GM12865 (cell line): Measurements from ENCODE around the gene IGF2.

ENCODE experiments used
- DNase-seq: peaks from one replicate; pipeline ENCODE4 v3.0.0; 2010; ENCODE audit warnings: low read depth
- H3K4me3 ChIP-seq: 2 replicates; pipeline ENCODE4 v1.5.1; 2011; ENCODE audit warnings: mild to moderate bottlenecking, low read depth, low read length, control low read depth
- TF ChIP-seq, protein P1 (sequence below): IDR thresholded peaks from 2 replicates; pipeline ENCODE4 v1.5.1; 2011; ENCODE audit warnings: low read length, control low read depth, low read depth, inconsistent platforms; ENCODE audit not compliant: insufficient read depth; ENCODE audit errors: missing control alignments

IGF2 gene

DNA sequence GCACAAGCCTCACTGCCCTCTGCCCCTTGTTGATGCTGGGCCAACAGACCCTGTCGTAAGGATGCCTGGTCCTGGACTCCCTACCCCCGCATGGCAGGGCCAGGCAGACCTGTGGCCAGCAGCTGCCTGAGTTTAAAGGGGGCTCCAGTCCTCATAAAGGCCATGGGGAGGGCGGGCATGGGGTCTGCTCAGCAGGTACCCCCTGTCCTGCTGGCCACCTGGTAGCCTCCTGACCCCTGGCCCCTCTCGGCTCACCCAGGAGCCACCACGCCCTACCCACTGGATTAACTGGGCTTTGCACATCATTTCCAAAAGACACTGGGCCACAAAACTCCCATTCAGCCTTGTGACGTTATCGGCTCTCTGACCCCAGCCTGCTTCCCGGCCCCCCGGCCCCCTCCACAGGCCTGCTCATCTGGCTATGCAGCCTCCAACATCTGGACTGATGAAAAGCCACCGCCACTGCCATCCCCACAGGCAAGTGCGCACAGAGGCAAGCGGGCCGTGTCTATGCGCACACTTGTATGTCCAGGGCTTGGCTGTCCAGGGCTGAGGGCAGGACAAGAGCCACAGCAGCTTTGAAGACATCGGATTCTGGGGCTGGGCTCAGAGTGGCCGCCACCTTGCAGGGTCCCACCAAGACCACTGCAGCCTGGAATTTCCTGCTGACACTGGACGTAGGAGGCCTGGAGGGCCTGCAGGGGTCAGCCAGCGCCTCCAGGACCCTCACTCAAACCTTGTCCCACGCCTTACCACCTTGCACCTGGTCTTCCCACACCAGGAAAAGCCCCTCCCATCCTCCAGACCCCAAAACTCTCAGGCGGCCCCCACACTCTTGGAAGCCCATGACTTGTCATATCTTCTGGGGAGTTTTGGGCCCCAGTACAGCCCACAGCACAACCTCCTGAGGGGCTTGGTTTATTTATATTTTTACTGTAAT lies 48.7 kb downstream of the IGF2 start:
- TF ChIP-seq, protein P1, sequence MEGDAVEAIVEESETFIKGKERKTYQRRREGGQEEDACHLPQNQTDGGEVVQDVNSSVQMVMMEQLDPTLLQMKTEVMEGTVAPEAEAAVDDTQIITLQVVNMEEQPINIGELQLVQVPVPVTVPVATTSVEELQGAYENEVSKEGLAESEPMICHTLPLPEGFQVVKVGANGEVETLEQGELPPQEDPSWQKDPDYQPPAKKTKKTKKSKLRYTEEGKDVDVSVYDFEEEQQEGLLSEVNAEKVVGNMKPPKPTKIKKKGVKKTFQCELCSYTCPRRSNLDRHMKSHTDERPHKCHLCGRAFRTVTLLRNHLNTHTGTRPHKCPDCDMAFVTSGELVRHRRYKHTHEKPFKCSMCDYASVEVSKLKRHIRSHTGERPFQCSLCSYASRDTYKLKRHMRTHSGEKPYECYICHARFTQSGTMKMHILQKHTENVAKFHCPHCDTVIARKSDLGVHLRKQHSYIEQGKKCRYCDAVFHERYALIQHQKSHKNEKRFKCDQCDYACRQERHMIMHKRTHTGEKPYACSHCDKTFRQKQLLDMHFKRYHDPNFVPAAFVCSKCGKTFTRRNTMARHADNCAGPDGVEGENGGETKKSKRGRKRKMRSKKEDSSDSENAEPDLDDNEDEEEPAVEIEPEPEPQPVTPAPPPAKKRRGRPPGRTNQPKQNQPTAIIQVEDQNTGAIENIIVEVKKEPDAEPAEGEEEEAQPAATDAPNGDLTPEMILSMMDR, result no peak
- DNase-seq, result no peak
- no peak overlapping the region for H3K4me3 ChIP-seq

DNA sequence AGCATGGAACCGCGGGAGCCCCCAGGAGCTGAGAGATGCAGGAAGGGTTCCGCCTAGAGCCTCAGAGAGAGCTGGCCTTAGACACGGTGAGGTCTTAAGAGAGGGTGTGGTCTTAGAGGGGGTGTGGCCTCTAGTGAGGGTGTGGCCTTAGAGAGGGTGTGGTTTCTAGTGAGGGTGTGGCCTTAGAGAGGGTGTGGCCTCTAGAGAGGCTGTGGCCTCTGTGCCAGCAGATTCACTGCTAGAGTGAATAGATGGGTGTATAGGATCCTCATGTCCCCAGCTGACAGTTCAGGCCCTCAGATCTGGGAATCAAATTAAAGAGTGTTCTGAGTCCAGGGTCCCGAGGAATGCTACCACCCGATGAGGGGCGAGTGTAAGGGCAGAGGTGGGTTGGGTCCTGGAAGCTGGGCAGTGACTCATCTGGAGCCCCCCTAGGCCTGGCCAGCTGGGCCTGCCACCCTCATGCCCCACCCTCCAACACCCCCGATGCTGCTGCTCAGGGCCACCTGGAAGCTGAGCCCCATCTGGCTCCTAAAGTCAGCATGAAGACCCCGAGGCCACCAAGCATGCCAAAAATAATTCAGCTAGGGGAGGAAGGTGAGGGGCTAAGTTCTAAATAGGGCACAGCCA lies 49.5 kb downstream of the IGF2 start:
- TF ChIP-seq, protein P1, result no peak
- DNase-seq, result peak; percentile 50
- no peak overlapping the region for H3K4me3 ChIP-seq

DNA sequence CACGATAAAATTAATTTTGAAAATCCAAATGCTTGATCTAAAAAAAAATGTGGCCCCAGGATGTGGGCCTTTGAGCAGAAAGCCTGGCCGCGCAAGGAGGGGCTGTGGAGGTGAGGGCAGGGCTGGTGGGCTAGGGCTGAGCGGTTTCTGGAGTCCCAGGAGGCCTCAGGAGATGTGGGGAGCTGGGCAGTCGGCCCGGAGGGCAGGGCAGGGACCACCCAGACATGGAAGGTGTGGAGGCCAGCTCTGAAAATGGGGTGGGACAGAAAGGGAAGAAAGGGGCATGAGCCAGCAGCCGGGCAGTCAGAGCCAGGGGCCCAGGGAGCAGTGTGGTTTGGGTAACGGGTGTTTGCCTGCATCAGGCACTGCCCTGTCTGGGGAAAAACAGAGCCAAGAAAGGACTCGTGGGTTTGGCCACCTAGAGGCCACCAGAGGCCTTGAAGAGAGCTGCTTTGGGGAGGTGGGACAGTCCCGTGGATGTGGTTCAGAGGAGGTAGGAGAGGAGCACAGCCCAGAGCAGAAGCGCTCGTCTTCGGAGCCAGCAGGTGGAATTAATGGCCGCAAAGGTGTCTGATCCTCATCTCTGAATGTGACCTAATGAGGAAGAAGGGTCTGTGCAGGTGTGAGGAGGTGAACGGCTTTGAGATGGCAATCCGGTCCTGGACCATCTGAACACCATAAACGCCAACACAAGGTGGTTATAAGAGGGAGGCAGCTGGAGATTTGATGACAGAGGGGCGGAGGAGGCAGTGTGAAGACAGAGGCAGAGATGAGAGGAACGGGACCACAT lies 50.2 kb downstream of the IGF2 start:
- H3K4me3 ChIP-seq, result no peak overlapping the region
- DNase-seq, result no peak
- TF ChIP-seq, protein P1, result no peak

DNA sequence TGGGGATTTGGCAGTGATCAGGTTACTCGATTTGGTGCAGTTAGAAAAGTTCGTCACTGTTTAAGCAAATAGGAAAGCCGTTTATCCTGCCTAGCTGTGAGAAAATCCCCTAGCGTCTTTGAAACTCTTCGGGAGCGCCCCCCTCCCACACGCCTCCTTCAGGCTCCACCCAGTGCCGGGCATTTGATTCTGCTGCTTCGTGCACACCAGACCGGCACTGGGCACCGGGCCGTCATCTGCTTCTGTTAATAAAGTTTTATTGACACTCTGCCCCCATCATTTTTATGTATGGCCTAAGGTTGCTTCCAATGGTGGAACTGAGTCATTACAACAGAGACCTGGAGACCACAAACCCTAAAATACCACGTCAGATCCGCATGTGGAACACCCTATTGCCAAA lies 50.9 kb downstream of the IGF2 start:
- no peak for DNase-seq
- TF ChIP-seq, protein P1, result no peak
- H3K4me3 ChIP-seq, result no peak overlapping the region

DNA sequence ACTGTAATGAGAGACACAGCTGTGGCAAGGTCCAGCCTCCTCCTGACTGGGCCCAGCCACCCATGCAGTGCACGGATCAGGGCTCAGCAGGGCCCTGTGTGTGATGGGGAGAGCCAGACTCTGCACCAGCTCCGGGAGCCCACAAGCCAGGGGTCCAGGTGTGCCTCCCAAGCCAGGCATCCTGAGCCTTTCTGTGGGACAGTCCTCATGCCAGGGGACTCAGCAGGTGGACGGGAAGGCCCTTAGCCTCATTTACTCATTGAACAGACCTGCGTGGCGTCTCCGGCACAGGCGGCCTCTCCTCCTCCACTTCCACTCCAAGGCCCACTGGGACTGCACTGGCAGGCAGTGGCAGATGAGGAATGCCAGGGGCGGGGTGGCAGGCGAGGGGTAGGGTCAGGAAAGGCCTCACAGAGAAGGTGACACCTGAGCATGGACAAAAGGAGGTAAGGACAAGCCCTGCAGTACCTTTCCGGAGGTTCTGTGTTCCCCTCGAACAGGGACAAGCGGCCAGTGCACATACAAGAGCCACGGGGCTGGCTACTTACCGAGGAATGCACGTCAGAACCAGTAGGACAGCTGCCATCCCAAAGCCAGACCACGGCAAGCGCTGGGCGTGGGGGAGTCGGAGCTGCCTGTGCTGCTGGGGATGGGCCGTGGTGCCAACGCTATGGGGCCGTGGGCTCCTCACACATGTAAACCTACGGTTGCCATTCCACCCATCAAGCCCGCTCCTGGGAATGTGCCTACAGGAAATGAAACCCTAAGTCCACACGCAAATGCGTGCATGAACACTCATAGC lies 52.7 kb downstream of the IGF2 start:
- DNase-seq, result no peak
- no peak overlapping the region for H3K4me3 ChIP-seq

More for the DNA sequence above, 52.7 kb downstream of the IGF2 start:
- TF ChIP-seq, protein P1, result no peak
